Osteoblast (primary cell): ENCODE results near the gene ABHD11. TPM values are rescaled to one million over a fixed set of nuclear protein-coding genes. Genes with fewer than 3 reads are reported as not detected.
"Not testable (repeated sequence)": the region's sequence is repeated elsewhere in the genome, so short reads cannot be mapped to it uniquely, and the experiment has no call there.

Experiments used
- DNase-seq: peaks from one replicate; pipeline ENCODE4 v3.0.0; 2011; ENCODE audit warnings: low spot score, mixed read lengths; ENCODE audit not compliant: insufficient read length; ENCODE audit errors: missing footprints
- H2AFZ ChIP-seq: 2 replicates; pipeline ENCODE4 v1.6.0; 2011; ENCODE audit warnings: mild to moderate bottlenecking, low read length
- H3K27ac ChIP-seq: 2 replicates; pipeline ENCODE4 v1.5.1; 2011; ENCODE audit warnings: mild to moderate bottlenecking, low read depth, low read length, moderate library complexity
- H3K27me3 ChIP-seq: 2 replicates; pipeline ENCODE4 v1.6.0; 2012; ENCODE audit warnings: mild to moderate bottlenecking, control low read depth, inconsistent platforms, low read length, moderate library complexity; ENCODE audit not compliant: insufficient read depth
- H3K36me3 ChIP-seq: 2 replicates; pipeline ENCODE4 v1.5.1; 2011; ENCODE audit warnings: mild to moderate bottlenecking, low read length, control low read depth, moderate library complexity; ENCODE audit not compliant: insufficient read depth
- H3K4me1 ChIP-seq: 2 replicates; pipeline ENCODE4 v1.5.1; 2011; ENCODE audit warnings: mild to moderate bottlenecking, low read length, control low read depth, moderate library complexity; ENCODE audit not compliant: insufficient read depth
- H3K4me2 ChIP-seq: 2 replicates; pipeline ENCODE4 v1.6.0; 2011; ENCODE audit warnings: mild to moderate bottlenecking, low read length; ENCODE audit not compliant: insufficient read depth
- H3K4me3 ChIP-seq: fragments of 200-600 bp; sonication (generic); 3 replicates; pipeline ENCODE4 v1.5.1; 2012; ENCODE audit warnings: mild to moderate bottlenecking, low read length, inconsistent platforms; ENCODE audit not compliant: insufficient read depth
- H3K79me2 ChIP-seq: 2 replicates; pipeline ENCODE4 v1.6.0; 2012; ENCODE audit warnings: mild to moderate bottlenecking, low read length, control low read depth, inconsistent platforms; ENCODE audit not compliant: insufficient read depth
- H3K9me3 ChIP-seq: 2 replicates; pipeline ENCODE4 v1.5.1; 2011; ENCODE audit warnings: low read depth, low read length, control low read depth
- H4K20me1 ChIP-seq: 2 replicates; pipeline ENCODE4 v1.6.0; 2012; ENCODE audit warnings: mild to moderate bottlenecking, low read length, control low read depth; ENCODE audit not compliant: insufficient read depth
- total RNA-seq: library from RNA; depleted of rRNA; stranded (reverse); fragments of >200 nt; gene quantifications from 2 replicates; pipeline ENCODE4 v1.2.3, GENCODE V29; 2012
- TF ChIP-seq, protein P1 (sequence below): IDR thresholded peaks from 2 replicates; pipeline ENCODE4 v1.5.1; 2011; ENCODE audit warnings: mild to moderate bottlenecking, low read depth, low read length, moderate library complexity; ENCODE audit errors: extremely low read depth

The ABHD11 gene
- total RNA-seq, 1 donor: 8.7 TPM

DNA sequence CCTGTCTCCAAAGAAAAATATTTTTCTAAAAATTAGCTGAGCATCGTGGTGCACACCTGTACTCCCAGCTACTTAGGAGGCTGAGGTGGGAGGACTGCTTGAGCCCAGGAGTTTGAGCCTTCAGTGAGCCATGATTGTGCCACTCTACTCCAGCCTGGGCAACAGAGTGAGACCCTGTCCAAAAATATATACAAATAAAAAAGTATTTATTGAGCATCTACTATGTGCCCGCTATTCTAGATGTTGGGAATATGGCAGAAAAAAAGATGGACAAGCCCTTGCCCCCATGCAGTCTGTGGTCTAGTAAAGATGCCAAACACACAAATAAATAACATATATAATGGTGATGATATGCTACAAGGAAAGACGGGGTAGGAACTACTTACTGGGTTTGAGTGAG lies 14.8 kb downstream of the ABHD11 start:
- Histone ChIP-seq H3K4me2 (no peak overlapping the region), H3K9me3 (no peaks in the 10 kb centered on the region), H2AFZ (no peak overlapping the region), H3K27me3 (no peaks in the 10 kb centered on the region), H3K4me3 (no peak overlapping the region), H3K4me1 (no peaks in the 10 kb centered on the region), H3K27ac (no peak overlapping the region), H3K36me3 (no peaks in the 10 kb centered on the region), H3K79me2 (peaks cover 6% of the 10 kb centered on the region), H4K20me1 (no peaks in the 10 kb centered on the region)
- TF ChIP-seq, protein P1, sequence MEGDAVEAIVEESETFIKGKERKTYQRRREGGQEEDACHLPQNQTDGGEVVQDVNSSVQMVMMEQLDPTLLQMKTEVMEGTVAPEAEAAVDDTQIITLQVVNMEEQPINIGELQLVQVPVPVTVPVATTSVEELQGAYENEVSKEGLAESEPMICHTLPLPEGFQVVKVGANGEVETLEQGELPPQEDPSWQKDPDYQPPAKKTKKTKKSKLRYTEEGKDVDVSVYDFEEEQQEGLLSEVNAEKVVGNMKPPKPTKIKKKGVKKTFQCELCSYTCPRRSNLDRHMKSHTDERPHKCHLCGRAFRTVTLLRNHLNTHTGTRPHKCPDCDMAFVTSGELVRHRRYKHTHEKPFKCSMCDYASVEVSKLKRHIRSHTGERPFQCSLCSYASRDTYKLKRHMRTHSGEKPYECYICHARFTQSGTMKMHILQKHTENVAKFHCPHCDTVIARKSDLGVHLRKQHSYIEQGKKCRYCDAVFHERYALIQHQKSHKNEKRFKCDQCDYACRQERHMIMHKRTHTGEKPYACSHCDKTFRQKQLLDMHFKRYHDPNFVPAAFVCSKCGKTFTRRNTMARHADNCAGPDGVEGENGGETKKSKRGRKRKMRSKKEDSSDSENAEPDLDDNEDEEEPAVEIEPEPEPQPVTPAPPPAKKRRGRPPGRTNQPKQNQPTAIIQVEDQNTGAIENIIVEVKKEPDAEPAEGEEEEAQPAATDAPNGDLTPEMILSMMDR: no peak
- no peak for DNase-seq

DNA sequence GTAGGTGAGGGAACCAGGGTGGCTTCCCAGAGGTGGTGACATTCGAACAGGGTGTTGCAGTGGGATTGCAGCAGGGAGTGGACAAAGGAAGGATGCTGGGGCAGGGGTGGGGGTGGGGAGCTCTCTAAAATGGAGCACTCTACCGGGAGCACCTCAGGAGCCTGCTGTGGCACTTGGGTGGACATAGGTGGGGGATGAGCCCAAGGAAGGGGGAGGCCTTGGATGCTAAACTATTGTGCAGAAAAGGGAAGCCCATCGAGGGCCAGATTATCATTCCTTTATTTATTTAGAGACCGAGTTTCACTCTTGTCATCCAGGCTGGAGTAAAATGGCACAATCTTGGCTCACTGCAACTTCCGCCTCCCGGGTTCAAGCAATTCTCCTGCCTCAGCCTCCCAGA lies 15.8 kb downstream of the ABHD11 start:
- Histone ChIP-seq H3K9me3 (no peaks in the 10 kb centered on the region), H3K27ac (no peak overlapping the region), H3K36me3 (no peaks in the 10 kb centered on the region), H3K4me2 (no peak overlapping the region), H3K27me3 (no peaks in the 10 kb centered on the region), H3K4me1 (peaks cover 8% of the 10 kb centered on the region), H3K4me3 (no peak overlapping the region), H4K20me1 (peaks cover 9% of the 10 kb centered on the region), H2AFZ (no peak overlapping the region), H3K79me2 (peaks cover 16% of the 10 kb centered on the region)
- DNase-seq: peak; percentile 46
- TF ChIP-seq, protein P1: no peak

DNA sequence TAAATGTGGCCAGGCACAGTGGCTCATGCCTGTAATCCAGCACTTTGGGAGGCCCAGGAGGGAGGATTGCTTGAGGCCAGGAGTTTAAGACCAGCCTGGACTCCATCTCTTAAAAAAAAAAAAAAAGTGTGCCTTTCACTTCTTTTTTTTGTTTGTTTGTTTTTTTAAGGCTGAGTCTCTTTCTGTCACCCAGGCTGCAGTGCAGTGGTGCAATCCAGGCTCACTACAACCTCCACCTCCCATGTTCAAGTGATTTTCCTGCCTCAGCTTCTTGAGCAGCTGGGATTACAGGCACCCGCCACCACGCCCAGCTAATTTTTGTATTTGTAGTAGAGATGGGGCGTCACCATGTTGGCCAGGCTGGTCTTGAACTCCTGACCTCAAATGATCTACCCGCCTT lies 16.4 kb downstream of the ABHD11 start:
- not testable (repeated sequence) for H3K27me3 ChIP-seq, H3K4me2 ChIP-seq, H3K27ac ChIP-seq, H3K36me3 ChIP-seq, H3K9me3 ChIP-seq, H2AFZ ChIP-seq, H3K4me3 ChIP-seq, DNase-seq
- Histone ChIP-seq H4K20me1 (peaks cover 15% of the 10 kb centered on the region), H3K79me2 (peaks cover 22% of the 10 kb centered on the region), H3K4me1 (peaks cover 14% of the 10 kb centered on the region)

DNA sequence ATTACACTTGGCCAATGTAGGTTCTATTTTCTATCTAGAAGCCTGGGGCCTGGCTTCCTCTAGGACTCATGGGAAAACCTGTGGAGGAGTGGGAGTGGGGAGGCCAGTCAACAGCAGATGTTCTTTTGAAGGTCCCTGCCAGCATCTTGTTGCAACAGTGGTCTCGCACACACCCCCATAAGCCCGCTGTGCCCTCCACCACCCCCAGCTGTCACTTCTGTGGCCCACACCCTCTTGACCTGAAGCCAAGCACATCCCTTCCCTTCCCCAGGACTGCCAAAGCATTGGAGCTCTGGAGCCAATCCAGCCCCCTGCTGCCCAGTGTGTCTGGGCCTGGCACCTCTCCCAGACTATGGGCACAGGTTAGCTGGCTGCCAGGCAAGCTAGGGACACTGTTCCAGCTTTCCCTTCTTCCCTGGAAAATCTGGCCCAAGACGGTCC lies 17.2 kb downstream of the ABHD11 start:
- no peak overlapping the region for H2AFZ ChIP-seq
- no peaks in the 10 kb centered on the region for H3K9me3 ChIP-seq
- H3K27me3 ChIP-seq: no peaks in the 10 kb centered on the region
- no peak overlapping the region for H3K27ac ChIP-seq
- H3K36me3 ChIP-seq: no peaks in the 10 kb centered on the region
- peaks cover 29% of the 10 kb centered on the region for H3K79me2 ChIP-seq
- DNase-seq: peak; percentile 50
- H3K4me3 ChIP-seq: no peak overlapping the region
- H4K20me1 ChIP-seq: peaks cover 21% of the 10 kb centered on the region
- TF ChIP-seq, protein P1: no peak
- H3K4me2 ChIP-seq: no peak overlapping the region
- peaks cover 20% of the 10 kb centered on the region for H3K4me1 ChIP-seq

DNA sequence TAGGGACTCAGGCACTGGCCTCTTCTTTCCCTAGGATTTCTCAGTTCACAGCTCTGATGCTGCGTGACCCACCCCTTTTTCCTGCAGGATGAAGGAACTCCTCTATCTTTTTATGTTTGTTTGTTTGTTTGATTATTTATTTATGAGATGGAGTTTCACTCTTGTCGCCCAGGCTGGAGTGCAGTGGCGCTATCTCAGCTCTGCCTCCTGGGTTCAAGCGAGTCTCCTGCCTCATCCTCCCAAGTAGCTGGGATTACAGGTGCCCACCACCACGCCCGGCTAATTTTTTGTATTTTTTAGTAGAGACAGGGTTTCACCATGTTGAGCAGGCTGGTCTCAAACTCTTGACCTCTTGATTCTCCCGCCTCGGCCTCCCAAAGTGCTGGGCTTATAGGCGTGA lies 18.2 kb downstream of the ABHD11 start:
- H3K9me3 ChIP-seq, H3K4me2 ChIP-seq, H3K27me3 ChIP-seq, H3K36me3 ChIP-seq, H2AFZ ChIP-seq, DNase-seq, H3K27ac ChIP-seq, H3K4me3 ChIP-seq: not testable (repeated sequence)
- peaks cover 37% of the 10 kb centered on the region for H3K79me2 ChIP-seq
- H3K4me1 ChIP-seq: peaks cover 28% of the 10 kb centered on the region
- peaks cover 28% of the 10 kb centered on the region for H4K20me1 ChIP-seq
